GM12874 (cell line): ENCODE results near the gene TRUB1.

ENCODE experiments used
- TF ChIP-seq, protein P1 (sequence below): IDR thresholded peaks from 2 replicates; pipeline ENCODE4 v1.5.1; 2011; ENCODE audit warnings: low read depth, mild to moderate bottlenecking, control low read depth, low read length, moderate library complexity; ENCODE audit not compliant: insufficient read depth

The TRUB1 gene

DNA sequence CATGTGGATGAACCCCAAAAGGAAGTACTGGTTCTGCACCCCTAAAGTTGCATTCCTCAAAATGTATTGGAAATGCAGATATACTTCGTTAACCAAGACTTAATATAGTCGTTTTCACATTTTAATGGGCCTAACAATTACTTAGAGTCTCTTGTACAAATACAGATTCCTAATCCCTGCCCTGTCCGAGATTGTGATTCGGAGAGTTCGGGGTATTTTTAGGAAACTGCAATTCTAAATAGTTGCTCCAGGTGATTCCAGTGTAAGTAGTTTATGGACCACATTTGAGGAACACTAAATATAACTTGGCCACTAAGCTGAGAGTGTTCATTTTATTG is 830 bp downstream of the TRUB1 start:
- TF ChIP-seq, protein P1, sequence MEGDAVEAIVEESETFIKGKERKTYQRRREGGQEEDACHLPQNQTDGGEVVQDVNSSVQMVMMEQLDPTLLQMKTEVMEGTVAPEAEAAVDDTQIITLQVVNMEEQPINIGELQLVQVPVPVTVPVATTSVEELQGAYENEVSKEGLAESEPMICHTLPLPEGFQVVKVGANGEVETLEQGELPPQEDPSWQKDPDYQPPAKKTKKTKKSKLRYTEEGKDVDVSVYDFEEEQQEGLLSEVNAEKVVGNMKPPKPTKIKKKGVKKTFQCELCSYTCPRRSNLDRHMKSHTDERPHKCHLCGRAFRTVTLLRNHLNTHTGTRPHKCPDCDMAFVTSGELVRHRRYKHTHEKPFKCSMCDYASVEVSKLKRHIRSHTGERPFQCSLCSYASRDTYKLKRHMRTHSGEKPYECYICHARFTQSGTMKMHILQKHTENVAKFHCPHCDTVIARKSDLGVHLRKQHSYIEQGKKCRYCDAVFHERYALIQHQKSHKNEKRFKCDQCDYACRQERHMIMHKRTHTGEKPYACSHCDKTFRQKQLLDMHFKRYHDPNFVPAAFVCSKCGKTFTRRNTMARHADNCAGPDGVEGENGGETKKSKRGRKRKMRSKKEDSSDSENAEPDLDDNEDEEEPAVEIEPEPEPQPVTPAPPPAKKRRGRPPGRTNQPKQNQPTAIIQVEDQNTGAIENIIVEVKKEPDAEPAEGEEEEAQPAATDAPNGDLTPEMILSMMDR = no peak

DNA sequence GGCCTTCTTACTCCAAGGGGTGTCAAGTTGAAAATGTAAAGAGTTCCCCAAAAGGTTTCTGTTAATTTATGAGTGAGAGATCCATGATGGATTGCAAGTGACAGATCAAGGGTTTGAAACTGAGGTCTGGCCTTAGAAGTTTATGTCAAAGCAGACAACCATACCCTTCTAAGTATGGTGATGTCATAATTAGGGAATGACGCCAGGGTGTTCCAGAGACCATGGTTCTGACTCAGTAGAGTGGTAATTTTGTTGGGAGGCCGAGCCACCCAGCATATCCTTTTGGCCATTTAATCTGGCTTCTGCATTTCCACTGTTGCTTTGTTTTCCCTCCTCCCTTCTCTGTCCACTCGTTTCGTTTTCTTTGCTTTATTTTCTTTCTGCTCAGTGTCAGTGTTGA is 2.7 kb downstream of the TRUB1 start:
- TF ChIP-seq, protein P1 = no peak

DNA sequence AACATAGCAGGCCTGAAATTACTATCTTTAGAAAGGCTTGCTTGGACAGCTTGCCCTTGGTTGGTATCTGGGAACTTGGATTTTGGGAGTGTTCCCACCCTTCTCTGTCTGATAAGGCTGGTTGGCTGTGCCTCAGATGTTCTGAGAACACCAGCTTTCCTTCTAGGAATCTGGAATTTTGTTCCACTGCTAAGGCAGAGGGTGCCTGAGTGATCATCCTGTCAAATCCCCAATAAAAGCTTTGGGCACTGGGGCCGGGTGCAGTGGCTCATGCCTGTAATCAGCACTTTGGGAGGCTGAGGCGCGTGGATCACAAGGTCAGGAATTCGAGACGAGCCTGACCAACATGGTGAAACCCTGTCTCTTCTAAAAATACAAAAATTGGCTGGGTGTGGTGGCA is 5.0 kb downstream of the TRUB1 start:
- TF ChIP-seq, protein P1 = no peak

DNA sequence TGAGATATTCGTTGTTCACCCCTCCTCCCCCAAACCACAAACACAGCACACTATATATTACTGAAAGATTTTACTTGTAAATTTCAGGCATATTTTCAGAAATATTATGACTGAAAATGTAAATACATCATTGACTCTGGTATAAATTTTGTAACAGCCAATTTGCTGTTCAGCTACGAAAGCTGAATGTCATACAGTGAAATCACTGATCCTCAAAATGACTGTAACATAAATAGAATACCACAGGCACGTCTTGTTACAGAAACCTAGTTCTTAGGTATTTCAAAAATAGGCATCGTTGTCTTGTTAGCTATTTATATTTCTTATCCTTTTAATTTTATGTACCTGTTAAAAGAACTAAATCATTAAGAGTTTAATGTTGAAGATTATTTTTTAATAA is 15.1 kb downstream of the TRUB1 start:
- TF ChIP-seq, protein P1 = no peak

DNA sequence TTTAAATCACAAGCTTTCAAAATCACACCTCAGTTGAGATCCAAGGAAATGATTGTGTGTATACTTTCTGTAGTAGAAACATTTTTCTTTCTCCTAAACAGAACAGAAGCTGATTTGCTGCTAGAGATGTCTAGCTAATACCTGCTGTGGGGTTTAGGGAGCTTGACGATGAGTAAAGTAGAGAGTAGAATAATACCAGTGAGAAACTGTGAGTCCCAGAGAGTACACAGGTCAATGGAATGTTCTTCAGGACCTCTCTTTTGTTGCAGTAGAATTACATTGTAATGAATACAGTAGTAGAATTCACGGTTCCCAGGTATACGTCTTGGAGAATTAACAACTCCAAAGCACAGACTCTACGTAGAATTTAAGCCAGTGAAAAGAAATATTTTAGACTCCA is 18.0 kb downstream of the TRUB1 start:
- TF ChIP-seq, protein P1 = no peak

DNA sequence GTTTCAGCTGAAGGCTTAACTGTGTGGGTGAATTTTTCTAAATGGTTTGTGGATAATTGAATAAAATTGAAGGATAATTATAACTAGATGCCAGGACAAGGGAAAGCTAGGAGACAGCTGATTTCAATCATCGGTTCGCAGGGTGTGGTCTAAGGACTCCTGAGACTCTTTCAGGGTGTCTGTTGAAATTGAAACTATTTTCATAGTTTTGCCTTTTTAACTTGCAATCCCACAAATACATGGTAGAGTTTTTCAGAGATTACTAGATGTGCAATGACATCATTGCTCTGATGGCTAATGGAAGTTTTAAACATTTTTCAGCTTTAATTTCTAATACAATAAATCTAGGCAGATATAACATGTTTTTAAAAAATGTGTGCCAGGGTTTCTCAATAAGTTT is 18.5 kb downstream of the TRUB1 start:
- TF ChIP-seq, protein P1 = no peak

DNA sequence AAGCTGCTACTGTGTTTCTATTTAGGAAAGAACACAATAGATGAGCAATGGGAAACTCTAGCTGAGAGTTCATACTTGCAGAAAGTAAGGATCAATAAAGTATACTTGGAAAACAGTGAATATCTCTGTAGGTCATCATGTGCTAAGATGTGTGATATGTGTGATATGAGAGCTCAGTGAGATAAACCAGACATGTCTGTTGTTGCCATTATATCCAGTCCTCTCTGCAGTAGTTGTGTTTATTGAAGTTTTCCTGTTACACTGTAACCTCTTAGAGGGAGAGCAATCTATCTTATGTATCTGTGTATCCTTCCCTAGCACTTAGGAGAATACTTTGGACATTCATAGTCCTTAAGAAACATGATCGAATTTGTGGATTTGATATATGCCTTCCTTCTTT is 19.1 kb downstream of the TRUB1 start:
- TF ChIP-seq, protein P1 = no peak

DNA sequence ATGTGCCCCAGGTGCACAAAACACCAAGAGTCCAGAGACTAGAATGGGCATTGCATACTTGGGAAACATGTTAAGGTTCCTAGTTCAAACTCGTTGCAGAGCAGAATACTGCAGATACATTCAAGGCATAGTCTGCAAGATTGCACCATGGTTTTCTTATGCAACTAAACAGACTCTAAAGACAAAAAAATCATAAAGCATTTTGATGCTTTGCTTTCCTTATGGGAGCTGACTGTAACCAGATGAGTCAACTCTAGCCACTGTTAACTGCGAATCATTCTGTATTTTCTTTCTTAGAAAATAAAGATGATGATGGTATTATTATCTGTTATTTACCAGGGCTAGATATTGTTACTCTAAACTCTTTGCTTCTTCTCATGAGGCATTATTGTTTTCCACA is 19.7 kb downstream of the TRUB1 start:
- TF ChIP-seq, protein P1 = no peak
